HepG2 (cell line): ENCODE data around the gene TTLL4. TPM values are rescaled to one million over a fixed set of nuclear protein-coding genes. Genes with fewer than 3 reads are reported as not detected.

ENCODE experiments used
- ATAC-seq: fragments of 200-7000 bp; cut with Tn5 transposase; 3 replicates; pipeline ENCODE4 v1.9.1; 2020; ENCODE audit warnings: mild to moderate bottlenecking, moderate library complexity
- BruUV-seq: library from RNA; stranded (reverse); fragments of 400-500 nt; replicated peaks from 2 replicates; lab custom pipeline; 2021; lab: Mats Ljungman, UMichigan
- CTCF ChIA-PET: fragments of 300-600 bp; formaldehyde crosslinking; extraction: SDS; loops from one replicate; lab custom pipeline; 2021; ENCODE audit warnings: low total read pairs, inconsistent platforms, low intra/inter-chr PET ratio; lab: Yijun Ruan, JAX
- POLR2A ChIA-PET: fragments of 350-600 bp; sonication (Branson Sonifier 250); formaldehyde crosslinking; loops from one replicate; lab custom pipeline; 2020; ENCODE audit warnings: antibody characterized with exemption, inconsistent platforms; lab: Yijun Ruan, JAX
- DNase-seq: peaks from one replicate; pipeline ENCODE4 v3.0.0-alpha.2; 2015; ENCODE audit warnings: low spot score
- FAIRE-seq: peaks from 3 replicates; lab custom pipeline; 2011; peaks lifted over from hg19 to GRCh38; lab: Jason Lieb, UNC
- H2AFZ ChIP-seq: one replicate; pipeline ENCODE4 v1.6.1; 2011; ENCODE audit warnings: low read length, inconsistent platforms
- H3K27ac ChIP-seq: fragments of 300-600 bp; 3 replicates; pipeline ENCODE4 v1.8.0; 2011; ENCODE audit warnings: mixed run types, mild to moderate bottlenecking, mixed read lengths, low read length, inconsistent platforms; ENCODE audit not compliant: insufficient read depth; ENCODE audit errors: extremely low read length
- H3K27me3 ChIP-seq, 2 experiments: fragments of 200-600 bp in 1 of 2; 2 replicates in 1 of 2; 3 replicates in 1 of 2; pipeline versions ENCODE4 v1.6.0 to v1.8.0; 2011; ENCODE audit warnings: low read length in 2 of 2, mild to moderate bottlenecking in 2 of 2, moderate library complexity in 2 of 2, inconsistent platforms in 1 of 2; ENCODE audit not compliant: insufficient read depth in 2 of 2, control insufficient read depth in 1 of 2
- H3K36me3 ChIP-seq, 2 experiments: fragments of 200-600 bp in 1 of 2; replicated peaks in 1 of 2; 2 replicates in 1 of 2; 3 replicates in 1 of 2; pipeline versions ENCODE4 v1.5.1 to v1.8.0; 2011; ENCODE audit warnings: low read length in 2 of 2, inconsistent platforms in 1 of 2; ENCODE audit not compliant: insufficient read depth in 2 of 2, control insufficient read depth in 1 of 2
- H3K4me1 ChIP-seq: 2 replicates; pipeline ENCODE4 v1.5.1; 2012; ENCODE audit warnings: low read length, inconsistent platforms; ENCODE audit not compliant: insufficient read depth
- H3K4me2 ChIP-seq: 2 replicates; pipeline ENCODE4 v1.6.0; 2011; ENCODE audit warnings: low read depth, low read length, inconsistent platforms
- H3K4me3 ChIP-seq, 3 experiments: fragments of 200-600 bp in 1 of 3; sonication (generic), shearing (Covaris generic) in 1 of 3; replicated peaks in 1 of 3; 2 replicates each; pipeline ENCODE4 v1.5.1; 2011 to 2016; ENCODE audit warnings: low read length in 3 of 3, inconsistent platforms in 2 of 3, low read depth in 2 of 3, mild to moderate bottlenecking in 2 of 3, control low read depth in 1 of 3, mixed read lengths in 1 of 3; ENCODE audit not compliant: insufficient read depth in 1 of 3
- H3K79me2 ChIP-seq: one replicate; pipeline ENCODE4 v1.6.1; 2011; ENCODE audit warnings: low read length, inconsistent platforms; ENCODE audit not compliant: insufficient read depth
- H3K9ac ChIP-seq: 2 replicates; pipeline ENCODE4 v1.6.0; 2011; ENCODE audit warnings: mild to moderate bottlenecking, low read depth, low read length, inconsistent platforms; ENCODE audit not compliant: insufficient read depth
- H3K9me3 ChIP-seq: 2 replicates; pipeline ENCODE4 v1.5.1; 2012; ENCODE audit warnings: mild to moderate bottlenecking, low read length
- H4K20me1 ChIP-seq: 2 replicates; pipeline ENCODE4 v1.6.0; 2011; ENCODE audit warnings: inconsistent platforms, mild to moderate bottlenecking, low read length, moderate library complexity; ENCODE audit not compliant: insufficient read depth
- BCL6 ChIP-seq: IDR thresholded peaks from 2 replicates; pipeline ENCODE4 v1.6.1; 2016; ENCODE audit warnings: missing genetic modification reagents, missing compliant biosample characterization
- BHLHE40 ChIP-seq: IDR thresholded peaks from 2 replicates; pipeline ENCODE4 v1.6.1; 2011; ENCODE audit warnings: low read length, improper control_type of control experiment
- FOXJ3 ChIP-seq: sonication (generic); formaldehyde crosslinking; IDR thresholded peaks from 2 replicates; pipeline ENCODE4 v1.4.0; 2020; ENCODE audit warnings: missing genetic modification reagents, mild to moderate bottlenecking, borderline replicate concordance
- KDM5B ChIP-seq: sonication (generic); formaldehyde crosslinking; IDR thresholded peaks from 2 replicates; pipeline ENCODE4 v1.4.0; 2020; ENCODE audit warnings: missing genetic modification reagents, mild to moderate bottlenecking, borderline replicate concordance
- MTA3 ChIP-seq: sonication (generic); formaldehyde crosslinking; IDR thresholded peaks from 2 replicates; pipeline ENCODE4 v1.4.0; 2020; ENCODE audit warnings: missing genetic modification reagents
- PHF21A ChIP-seq: sonication (generic); formaldehyde crosslinking; IDR thresholded peaks from 2 replicates; pipeline ENCODE4 v1.5.0; 2020; ENCODE audit warnings: mild to moderate bottlenecking, missing genetic modification reagents
- REPIN1 ChIP-seq: sonication (generic); formaldehyde crosslinking; IDR thresholded peaks from 2 replicates; pipeline ENCODE4 v1.8.0; 2022; ENCODE audit warnings: missing genetic modification reagents, low read depth, mild to moderate bottlenecking, borderline replicate concordance
- RXRB ChIP-seq: IDR thresholded peaks from 2 replicates; pipeline ENCODE4 v1.6.1; 2016; ENCODE audit warnings: borderline replicate concordance, missing genetic modification reagents, missing compliant biosample characterization
- SPEN ChIP-seq: sonication (generic); formaldehyde crosslinking; IDR thresholded peaks from 2 replicates; pipeline ENCODE4 v1.5.1; 2020; ENCODE audit warnings: low read depth, mild to moderate bottlenecking, missing genetic modification reagents
- SYNCRIP ChIP-seq: fragments of 200-400 bp; formaldehyde crosslinking; IDR thresholded peaks from 2 replicates; pipeline ENCODE4 v1.6.1; 2018; ENCODE audit warnings: mild to moderate bottlenecking, low read depth, low read length; ENCODE audit not compliant: insufficient read depth
- TARDBP ChIP-seq: sonication (generic); formaldehyde crosslinking; IDR thresholded peaks from 2 replicates; pipeline ENCODE4 v1.8.0; 2022; ENCODE audit warnings: mild to moderate bottlenecking, missing genetic modification reagents
- TSC22D2 ChIP-seq: sonication (generic); formaldehyde crosslinking; IDR thresholded peaks from 2 replicates; pipeline ENCODE4 v1.5.1; 2020; ENCODE audit warnings: missing genetic modification reagents, mild to moderate bottlenecking, borderline replicate concordance
- ZBTB8A ChIP-seq: sonication (generic); formaldehyde crosslinking; IDR thresholded peaks from 2 replicates; pipeline ENCODE4 v1.4.0; 2020; ENCODE audit warnings: mild to moderate bottlenecking, low read depth, missing genetic modification reagents, borderline replicate concordance
- ZNF121 ChIP-seq: sonication (generic); formaldehyde crosslinking; IDR thresholded peaks from 2 replicates; pipeline ENCODE4 v1.5.0; 2020; ENCODE audit warnings: mild to moderate bottlenecking, missing genetic modification reagents
- ZNF296 ChIP-seq: sonication (generic); formaldehyde crosslinking; conservative IDR thresholded peaks from 2 replicates; pipeline ENCODE4 v1.5.0; 2020; ENCODE audit warnings: mild to moderate bottlenecking, missing genetic modification reagents
- ZNF788 ChIP-seq: sonication (generic); formaldehyde crosslinking; IDR thresholded peaks from 2 replicates; pipeline ENCODE4 v1.5.0; 2020; ENCODE audit warnings: mild to moderate bottlenecking, missing genetic modification reagents, borderline replicate concordance
- ZSCAN29 ChIP-seq: sonication (generic); formaldehyde crosslinking; conservative IDR thresholded peaks from 2 replicates; pipeline ENCODE4 v1.4.0; 2020; ENCODE audit warnings: mild to moderate bottlenecking, missing genetic modification reagents
- WGBS: methylation state at CpG from one replicate; pipeline ENCODE4 v1.1.6; 2017; ENCODE audit warnings: low lambda C conversion rate; 5-methylcytosine and 5-hydroxymethylcytosine counted together
- in situ Hi-C: cut with HindIII; loops from 2 replicates; pipeline ENCODE4 v1.10.0; 2017; ENCODE audit warnings: low pct_unique_long_range_greater_than_20kb; ENCODE audit not compliant: extremely low pct_ligation_motif_present
- intact Hi-C: fragments of 100-400 bp; cut with micrococcal nuclease; formaldehyde crosslinking; loops from one replicate; pipeline ENCODE4 v1.10.0; 2022; ENCODE audit not compliant: unreplicated experiment
- polyA plus RNA-seq, 8 experiments: library from polyadenylated mRNA; depleted of rRNA in 3 of 8; stranded (reverse) in 7 of 8; unstranded in 1 of 8; fragments of >200 nt; fragmentation: Illumina TruSeq in 4 of 8; extraction: Trizol in 4 of 8; gene quantifications; 2 replicates each; pipeline versions ENCODE4 v1.2.1 to v1.2.3, GENCODE V29; 2011 to 2016; ENCODE audit warnings: low read depth in 4 of 8, missing spikeins in 1 of 8, mixed read lengths in 1 of 8; ENCODE audit not compliant: insufficient read depth in 1 of 8
- total RNA-seq, 5 experiments: library from RNA; depleted of rRNA; stranded (reverse); fragments of >200 nt; fragmentation: Illumina TruSeq; extraction: Trizol; gene quantifications; 2 replicates each; pipeline ENCODE4 v1.2.3, GENCODE V29; 2016; ENCODE audit warnings: low read depth in 1 of 5
- TF ChIP-seq, protein P1 (sequence below): sonication (generic); formaldehyde crosslinking; IDR thresholded peaks from 2 replicates; pipeline ENCODE4 v1.8.1; 2023; ENCODE audit warnings: mild to moderate bottlenecking, inconsistent platforms, moderate library complexity, missing genetic modification reagents, borderline replicate concordance
- TF ChIP-seq, protein P2 (sequence below): IDR thresholded peaks from 2 replicates; pipeline ENCODE4 v1.6.1; 2016; ENCODE audit warnings: missing compliant biosample characterization, missing genetic modification reagents, borderline replicate concordance

The TTLL4 gene
- total and polyA plus RNA-seq, 2 of the 13 experiments (the other 11 are each of a cell fraction or from before 2014, with no cell fraction given), result 77.5 to 84.6 TPM

DNA sequence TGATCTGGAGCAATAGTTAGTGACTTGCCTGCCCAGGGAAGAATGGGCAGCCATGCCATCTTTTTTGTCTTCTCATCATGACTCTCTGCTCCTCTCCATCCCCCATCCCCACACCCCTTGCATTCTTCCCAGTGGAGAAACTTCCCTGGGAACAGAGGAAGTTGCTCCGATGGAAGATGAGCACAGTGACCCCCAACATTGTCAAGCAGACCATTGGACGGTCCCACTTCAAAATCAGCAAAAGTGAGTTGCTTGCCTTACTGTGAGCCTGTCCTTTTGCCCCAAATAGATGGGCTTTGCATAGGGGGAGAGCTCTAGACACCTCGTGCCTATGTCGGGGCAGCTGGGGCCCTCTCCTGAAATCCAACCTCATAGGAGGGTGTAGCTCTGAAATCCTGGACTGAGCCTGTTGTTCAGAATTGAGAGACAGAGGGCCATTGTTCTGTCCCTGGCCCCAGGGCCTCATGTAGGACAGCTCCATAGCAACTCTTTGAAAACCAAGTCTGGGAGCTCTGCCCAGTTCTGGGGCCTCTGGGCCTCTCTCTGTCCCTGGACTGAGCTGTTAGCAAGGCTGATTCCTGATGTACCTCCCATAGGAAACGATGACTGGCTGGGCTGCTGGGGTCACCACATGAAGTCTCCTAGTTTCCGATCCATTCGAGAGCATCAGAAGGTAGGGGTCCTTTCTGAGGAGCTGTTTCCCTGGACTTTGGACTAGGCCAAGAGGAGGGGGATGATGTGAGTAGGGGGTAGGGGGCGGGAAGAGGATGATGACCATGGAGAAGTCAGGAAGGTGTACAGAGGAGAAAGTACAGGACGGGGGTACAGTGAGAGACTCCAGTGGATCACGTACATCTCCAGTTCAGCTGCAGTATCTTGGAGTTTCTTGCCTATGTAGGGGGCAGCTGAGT is 35.2 kb downstream of the TTLL4 start:
- BruUV-seq, result no TSS peak
- TF ChIP-seq ZNF121 (CRISPR knock-in tag) (peak; percentile 47; the same call in 1 of the 2 replicates), ZNF296 (CRISPR knock-in tag) (peak; percentile 56; the same call in 1 of the 2 replicates), REPIN1 (CRISPR knock-in tag) (peak; percentile 46; the same call in 1 of the 2 replicates), FOXJ3 (CRISPR knock-in tag) (peak; percentile 78; the same call in 1 of the 2 replicates), KDM5B (CRISPR knock-in tag) (peak; percentile 45; the same call in 1 of the 2 replicates), SPEN (CRISPR knock-in tag) (peak; percentile 66; the same call in 1 of the 2 replicates), ZNF788 (CRISPR knock-in tag) (peak; percentile 80; the same call in 1 of the 2 replicates), BHLHE40 (no peak), TSC22D2 (no peak), SYNCRIP (no peak), ZBTB8A (CRISPR knock-in tag) (no peak), PHF21A (CRISPR knock-in tag) (peak; percentile 98), TARDBP (CRISPR knock-in tag) (peak; percentile 83), ZSCAN29 (CRISPR knock-in tag) (0 out of 2 replicates have a peak, but pooled peaks have one; percentile 50), MTA3 (CRISPR knock-in tag) (no peak), RXRB (CRISPR knock-in tag) (peak; percentile 75), BCL6 (CRISPR knock-in tag) (peak; percentile 63)
- TF ChIP-seq, protein P1, sequence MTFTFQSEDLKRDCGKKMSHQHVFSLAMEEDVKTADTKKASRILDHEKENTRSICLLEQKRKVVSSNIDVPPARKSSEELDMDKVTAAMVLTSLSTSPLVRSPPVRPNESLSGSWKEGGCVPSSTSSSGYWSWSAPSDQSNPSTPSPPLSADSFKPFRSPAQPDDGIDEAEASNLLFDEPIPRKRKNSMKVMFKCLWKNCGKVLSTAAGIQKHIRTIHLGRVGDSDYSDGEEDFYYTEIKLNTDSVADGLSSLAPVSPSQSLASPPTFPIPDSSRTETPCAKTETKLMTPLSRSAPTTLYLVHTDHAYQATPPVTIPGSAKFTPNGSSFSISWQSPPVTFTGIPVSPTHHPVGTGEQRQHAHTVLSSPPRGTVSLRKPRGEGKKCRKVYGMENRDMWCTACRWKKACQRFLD (CRISPR knock-in tag), result peak; percentile 86; the same call in 1 of the 2 replicates
- TF ChIP-seq, protein P2, sequence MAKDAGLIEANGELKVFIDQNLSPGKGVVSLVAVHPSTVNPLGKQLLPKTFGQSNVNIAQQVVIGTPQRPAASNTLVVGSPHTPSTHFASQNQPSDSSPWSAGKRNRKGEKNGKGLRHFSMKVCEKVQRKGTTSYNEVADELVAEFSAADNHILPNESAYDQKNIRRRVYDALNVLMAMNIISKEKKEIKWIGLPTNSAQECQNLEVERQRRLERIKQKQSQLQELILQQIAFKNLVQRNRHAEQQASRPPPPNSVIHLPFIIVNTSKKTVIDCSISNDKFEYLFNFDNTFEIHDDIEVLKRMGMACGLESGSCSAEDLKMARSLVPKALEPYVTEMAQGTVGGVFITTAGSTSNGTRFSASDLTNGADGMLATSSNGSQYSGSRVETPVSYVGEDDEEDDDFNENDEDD (CRISPR knock-in tag), result peak; percentile 76; the same call in 1 of the 2 replicates

More for the DNA sequence above, 35.2 kb downstream of the TTLL4 start:
- ChIA-PET CTCF (interaction anchor here (1.9 kb wide), 1 partner anchor 19 kb away, joined by 5 read pairs; no protein-coding TSS in a partner anchor), POLR2A (interaction anchor here (0.7 to 4.6 kb wide), 13 partner anchors 9 to 87 kb away, joined by 3 to 139 read pairs (median 4); partner anchors contain the start of genes BCS1L, CYP27A1, TTLL4 and ZNF142)
- peak overlapping the region; percentile 66 for H3K9ac ChIP-seq
- H3K27me3 ChIP-seq, result no peaks in the 10 kb centered on the region
- peaks cover 67% of the 10 kb centered on the region for H3K4me1 ChIP-seq
- intact Hi-C loops, result loop anchor here (1.0 kb wide), 3 partner anchors 9 to 36 kb away; partner anchors contain the start of gene CYP27A1
- H3K79me2 ChIP-seq, result peaks cover 21% of the 10 kb centered on the region
- H3K9me3 ChIP-seq, result no peaks in the 10 kb centered on the region
- peak; percentile 99 for DNase-seq
- FAIRE-seq, result peak; percentile 89
- in situ Hi-C loops, result loop anchor here (25.0 kb wide), 1 partner anchor 91 kb away; the partner anchor contains the start of gene PRKAG3
- peak overlapping the region; percentile 41 for H3K4me2 ChIP-seq
- WGBS, result 41% methylated on average over 10 of the region's 10 CpGs
- peak; percentile 98 for ATAC-seq
- peak overlapping the region; percentile 95 for H3K27ac ChIP-seq
- no peaks in the 10 kb centered on the region for H4K20me1 ChIP-seq
- no peak overlapping the region for H2AFZ ChIP-seq
- peaks cover 26 to 63% of the 10 kb centered on the region in 2 experiments for H3K36me3 ChIP-seq
- H3K4me3 ChIP-seq, result peak overlapping the region in 1 of 3 experiments; percentile 12; a peak in 2 of 6 replicates
